Measurements from ENCODE around the gene TNRC6B.
"Not testable (repeated sequence)": the region's sequence is repeated elsewhere in the genome, so short reads cannot be mapped to it uniquely, and the experiment has no call there.

Gene TNRC6B

GRCh38 chr22:40183029-40183581, 5.4 kb downstream of the TNRC6B start:
- DNase-seq (ENCODE audit: low spot score) = peak; percentile 38

- not testable (repeated sequence) for DNase-seq (ENCODE audit: low spot score)
Observed at GRCh38 chr22:40183603-40184002, 5.9 kb downstream of the TNRC6B start.

DNA sequence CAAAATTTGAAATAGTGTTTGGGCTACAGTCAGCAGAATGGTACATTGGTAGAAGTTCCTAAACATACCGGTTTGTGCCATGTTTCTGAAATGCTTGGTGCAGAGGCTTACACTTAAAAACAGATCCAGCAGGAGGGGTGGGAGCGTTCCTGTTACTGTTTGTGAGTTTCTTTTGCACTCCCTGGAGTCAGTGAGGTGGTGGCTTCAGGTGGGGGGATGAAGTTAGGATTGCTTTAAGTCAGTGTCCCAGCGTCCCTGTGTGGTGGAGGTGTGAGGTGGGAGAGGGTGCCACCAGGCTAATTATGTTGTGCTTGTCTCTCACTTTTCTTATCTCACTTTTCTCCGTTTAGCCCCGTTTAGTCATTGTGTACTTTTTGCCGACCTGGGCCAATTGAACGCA, 9.7 kb downstream of the TNRC6B start:
- DNase-seq (ENCODE audit: low spot score) = no peak

DNA sequence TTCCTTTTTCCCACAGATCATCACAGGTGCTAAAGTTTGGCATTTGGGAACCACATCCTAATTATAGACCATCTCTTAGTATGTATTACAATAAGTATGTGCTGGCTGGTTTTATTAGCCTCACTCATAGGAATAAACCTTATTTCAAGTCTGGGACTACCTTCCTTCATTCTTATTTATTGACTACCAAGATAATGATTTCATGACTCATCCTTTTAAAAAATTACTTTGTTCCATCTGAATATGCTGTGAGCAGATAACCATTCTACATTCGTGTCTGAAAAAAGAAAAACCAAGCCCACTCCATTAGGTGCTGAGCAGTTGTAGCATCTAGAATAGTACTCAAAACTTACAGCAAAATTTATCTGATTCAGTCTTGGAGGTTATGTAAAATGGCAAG, 12.3 kb downstream of the TNRC6B start:
- no peak for DNase-seq (ENCODE audit: low spot score)

DNA sequence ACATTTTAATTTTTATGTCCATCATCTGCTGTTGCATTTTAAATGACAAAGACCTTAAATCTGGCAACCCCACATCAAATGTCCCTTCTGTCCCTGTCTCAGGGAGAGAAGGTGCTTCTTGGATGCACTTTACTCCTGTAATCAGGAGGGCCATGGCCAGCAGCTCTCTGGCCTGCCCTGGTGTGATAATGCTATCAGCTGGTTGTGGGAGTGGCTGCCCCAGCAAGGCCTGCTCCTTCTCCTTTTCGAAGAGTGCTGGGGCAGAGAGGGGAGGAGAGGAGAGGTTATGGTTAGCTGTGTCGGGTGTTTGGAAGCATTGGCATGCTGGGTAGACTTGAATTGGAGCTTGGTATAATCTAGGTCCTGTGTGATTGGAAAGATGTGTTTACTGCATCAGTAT, 12.8 kb downstream of the TNRC6B start:
- DNase-seq (ENCODE audit: low spot score) = no peak

DNA sequence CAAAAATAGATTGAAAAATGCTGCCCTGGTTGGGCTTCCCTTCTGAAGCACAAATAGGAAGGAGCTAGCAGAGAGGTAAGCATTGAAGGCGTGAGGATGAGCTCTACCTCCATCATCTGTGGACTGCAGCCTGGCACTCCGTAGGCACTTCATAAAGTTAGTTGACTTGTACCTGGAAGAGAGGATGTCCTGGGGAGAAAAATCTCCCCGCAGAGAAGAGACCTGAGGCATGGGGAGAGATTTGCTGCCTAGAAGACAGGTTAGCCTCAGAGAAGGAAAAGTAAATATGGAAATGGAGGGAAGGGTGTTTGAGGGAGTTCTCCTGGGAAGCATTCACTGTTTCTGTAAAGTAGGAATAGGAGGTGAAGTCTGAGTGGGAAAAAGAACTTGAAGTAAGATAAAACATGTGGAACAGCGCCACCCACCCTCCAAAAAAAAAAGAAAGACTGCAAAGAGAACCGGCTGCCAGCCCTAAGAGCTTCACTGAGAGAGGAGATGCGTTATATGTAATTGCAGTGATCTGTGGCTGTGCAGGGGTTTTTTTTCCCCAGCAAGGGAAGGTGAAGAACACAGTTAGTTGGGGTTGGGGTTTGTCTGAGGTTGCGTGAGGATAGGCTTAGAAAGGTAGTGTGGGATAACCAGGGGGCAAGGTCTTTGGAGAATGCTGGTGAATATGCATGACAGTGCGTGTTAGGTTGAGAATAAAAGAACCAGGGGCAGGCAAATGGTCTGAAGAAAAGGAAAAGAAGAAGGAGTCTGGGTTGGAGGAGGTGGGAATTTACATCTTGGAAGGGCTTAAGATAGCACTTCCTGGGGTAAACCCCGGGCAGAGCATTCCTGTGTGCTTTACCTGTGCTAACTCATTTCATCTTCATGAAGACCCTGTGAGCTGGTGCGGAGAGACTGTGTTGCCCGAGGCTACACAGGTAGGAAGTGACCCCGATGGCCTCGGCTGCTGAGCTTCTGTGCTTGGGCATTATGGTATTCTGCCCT, 16.0 kb downstream of the TNRC6B start:
- DNase-seq (ENCODE audit: low spot score) = no peak

DNA sequence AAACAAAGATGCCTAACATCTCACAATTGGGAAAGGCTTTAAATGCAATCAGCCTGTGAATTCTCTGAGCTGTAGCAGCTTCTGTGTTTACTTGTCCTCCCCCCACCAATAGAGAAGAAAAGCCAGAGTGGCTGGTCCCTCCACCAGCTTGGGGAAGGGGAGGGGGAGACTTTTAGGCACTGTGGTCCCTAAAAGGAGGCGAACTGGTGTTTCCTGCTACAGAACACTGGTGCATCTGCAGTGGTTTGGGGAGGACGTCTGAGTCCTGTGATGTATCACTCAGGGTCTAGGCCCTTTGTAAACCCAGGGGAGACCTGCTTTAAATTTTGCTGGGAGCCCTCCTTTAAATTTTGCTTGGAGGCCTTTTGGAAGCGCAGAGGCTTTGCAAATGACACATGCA, 16.9 kb downstream of the TNRC6B start:
- no peak for DNase-seq (ENCODE audit: low spot score)

DNA sequence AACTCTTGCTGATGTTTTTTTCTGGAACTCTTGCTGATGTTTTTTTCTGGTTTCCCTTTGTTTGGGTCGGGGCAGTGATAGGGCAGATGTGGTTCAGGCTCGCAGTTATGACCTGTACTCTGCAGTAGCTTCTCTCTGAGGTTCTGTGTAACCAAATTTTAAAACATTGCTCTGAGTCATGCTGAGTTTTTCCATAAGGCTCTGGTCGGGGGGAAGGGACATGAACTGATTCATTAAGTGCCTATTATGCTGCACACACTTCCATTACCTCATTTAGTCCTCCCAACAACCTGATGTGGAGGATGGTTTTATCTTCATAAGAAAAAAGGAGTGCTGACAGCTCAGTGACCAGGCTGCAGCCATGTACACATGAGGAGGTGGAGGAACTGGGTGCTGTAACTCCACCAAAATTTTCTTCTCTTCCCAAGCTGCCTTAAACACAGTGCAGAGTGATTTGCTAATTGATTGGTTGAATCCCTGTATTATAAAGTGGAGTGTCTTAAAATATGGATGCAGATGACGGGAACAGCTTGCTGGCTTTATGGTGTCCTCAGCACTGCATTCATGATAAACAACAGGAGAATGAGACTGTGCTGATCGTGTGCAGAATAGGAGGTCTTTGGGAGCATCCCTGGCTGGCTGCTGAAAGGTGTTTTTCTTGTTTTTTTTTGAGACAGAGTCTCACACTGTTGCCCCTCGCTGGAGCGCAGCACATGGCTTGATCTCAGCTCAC, 19.1 kb downstream of the TNRC6B start:
- DNase-seq (ENCODE audit: low spot score) = no peak

- DNase-seq (ENCODE audit: low spot score) = not testable (repeated sequence)
Observed at GRCh38 chr22:40197421-40197820, 19.7 kb downstream of the TNRC6B start.

GRCh38 chr22:40198733-40199132, 21.0 kb downstream of the TNRC6B start:
- no peak for DNase-seq (ENCODE audit: low spot score)

- DNase-seq (ENCODE audit: low spot score) = no peak
Observed at GRCh38 chr22:40199223-40199622, 21.5 kb downstream of the TNRC6B start.

DNA sequence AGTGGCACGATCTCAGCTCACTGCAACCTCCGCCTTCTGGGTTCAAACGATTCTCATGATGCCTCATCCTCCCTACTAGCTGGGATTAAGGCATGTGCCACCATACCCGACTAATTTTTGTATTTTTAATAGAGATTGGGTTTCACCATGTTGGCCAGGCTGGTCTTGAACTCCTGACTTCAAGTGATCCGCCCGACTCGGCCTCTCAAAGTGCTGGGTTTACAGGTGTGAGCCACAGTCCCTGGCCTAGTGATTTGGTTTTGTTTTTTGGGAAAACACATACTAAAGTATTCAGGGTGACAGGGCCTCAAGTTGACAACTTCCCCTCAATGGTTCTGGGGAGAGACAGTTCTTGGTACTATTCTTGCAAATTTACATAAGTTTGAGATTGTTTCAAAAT, 22.1 kb downstream of the TNRC6B start:
- DNase-seq (ENCODE audit: low spot score) = no peak

GRCh38 chr22:40200795-40201530, 23.2 kb downstream of the TNRC6B start:
- DNase-seq (ENCODE audit: low spot score) = no peak

DNA sequence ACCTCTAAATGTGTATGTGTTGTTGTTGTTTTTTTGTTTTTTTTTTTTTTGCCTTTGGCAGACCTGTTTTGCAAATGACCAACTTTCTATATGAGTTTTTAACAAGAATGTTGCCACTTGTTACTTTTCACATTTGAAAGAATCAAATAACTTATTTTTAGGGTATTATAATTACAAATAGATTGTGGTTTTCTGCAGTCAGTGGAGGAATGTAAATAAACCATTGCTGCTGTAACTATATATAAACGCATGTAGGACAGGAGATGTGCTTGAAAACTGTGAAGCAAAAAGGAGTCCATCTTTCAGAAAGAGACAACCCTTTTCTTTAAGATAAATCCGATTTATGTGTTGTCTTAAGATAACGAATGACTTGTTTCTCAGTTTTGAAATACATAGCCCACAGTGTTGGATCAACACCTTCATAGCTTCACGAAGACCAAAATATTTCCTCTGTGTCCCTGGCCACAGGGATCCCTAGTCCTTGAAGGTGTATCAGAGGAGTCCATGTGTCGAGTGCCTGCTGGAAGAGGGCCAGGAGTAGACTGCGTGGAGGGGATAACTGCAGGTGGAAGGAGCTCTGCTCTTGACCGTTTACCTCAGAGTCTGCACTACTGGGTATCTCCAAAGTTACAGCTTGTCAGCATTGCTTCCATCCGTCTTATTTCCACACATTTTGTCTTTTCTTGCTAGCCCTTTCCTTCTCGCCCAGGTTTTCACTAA, 24.7 kb downstream of the TNRC6B start:
- DNase-seq (ENCODE audit: low spot score) = no peak

- peak; percentile 64 for DNase-seq (ENCODE audit: low spot score)
Observed at GRCh38 chr22:40203572-40203971, 25.8 kb downstream of the TNRC6B start.

DNA sequence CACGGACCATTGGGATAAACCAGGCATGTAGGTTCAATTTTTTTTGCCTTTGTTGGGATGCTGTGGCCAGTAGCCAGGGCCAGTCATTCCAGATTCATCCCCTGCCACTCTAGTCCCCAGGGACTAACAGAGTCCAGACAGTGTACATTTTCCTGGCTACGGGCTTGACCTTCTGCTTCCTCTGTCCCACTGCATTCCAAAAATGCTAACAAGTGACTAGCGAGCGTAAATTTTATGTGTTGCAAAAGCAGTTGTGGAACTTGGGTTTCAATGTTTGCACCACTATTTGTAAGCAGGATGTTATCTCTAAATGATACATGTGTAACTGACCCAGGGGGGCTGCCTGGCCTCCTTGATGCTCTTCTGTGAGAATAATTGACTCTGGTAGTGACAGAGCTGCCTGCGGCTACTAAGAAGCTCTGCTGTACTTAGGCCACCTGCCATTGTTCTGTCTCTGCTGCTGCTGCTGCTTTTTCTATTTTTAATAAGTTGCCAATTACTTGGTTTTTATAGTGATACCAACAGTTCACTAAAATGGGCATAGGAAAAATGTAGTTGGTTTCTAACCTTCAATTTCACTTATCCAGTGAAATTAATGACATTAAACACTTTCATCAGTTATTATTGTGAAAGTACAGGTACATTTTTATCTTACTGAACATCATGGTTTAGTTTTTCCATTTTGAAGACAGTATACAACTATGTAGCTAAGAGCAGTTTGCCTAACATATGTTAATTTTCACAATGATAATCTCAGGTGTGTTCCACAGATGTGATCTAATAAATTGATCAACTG, 26.8 kb downstream of the TNRC6B start:
- no peak for DNase-seq (ENCODE audit: low spot score)

DNA sequence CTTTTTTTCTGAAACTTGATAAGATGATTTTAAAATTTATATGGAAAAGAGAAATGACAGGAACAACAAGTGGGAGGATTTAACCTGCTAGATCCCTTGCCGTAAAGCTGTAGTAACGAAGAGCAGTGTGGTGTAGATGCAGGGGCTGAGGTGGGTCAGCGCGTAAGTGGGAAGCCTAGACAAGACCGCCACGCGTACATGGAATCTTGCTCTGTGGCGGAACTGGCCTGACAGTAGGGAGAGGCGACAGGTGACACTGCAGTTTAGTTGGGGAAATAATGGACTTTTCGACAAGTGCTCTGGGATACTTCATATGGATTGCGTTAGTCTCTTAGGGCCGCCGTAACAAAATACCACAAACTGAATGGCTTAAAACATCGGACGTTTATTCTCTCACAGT, 28.8 kb downstream of the TNRC6B start:
- no peak for DNase-seq (ENCODE audit: low spot score)

- DNase-seq (ENCODE audit: low spot score) = no peak
Observed at GRCh38 chr22:40210818-40211217, 33.1 kb downstream of the TNRC6B start.

GRCh38 chr22:40211476-40212054, 33.8 kb downstream of the TNRC6B start:
- DNase-seq (ENCODE audit: low spot score) = no peak

DNA sequence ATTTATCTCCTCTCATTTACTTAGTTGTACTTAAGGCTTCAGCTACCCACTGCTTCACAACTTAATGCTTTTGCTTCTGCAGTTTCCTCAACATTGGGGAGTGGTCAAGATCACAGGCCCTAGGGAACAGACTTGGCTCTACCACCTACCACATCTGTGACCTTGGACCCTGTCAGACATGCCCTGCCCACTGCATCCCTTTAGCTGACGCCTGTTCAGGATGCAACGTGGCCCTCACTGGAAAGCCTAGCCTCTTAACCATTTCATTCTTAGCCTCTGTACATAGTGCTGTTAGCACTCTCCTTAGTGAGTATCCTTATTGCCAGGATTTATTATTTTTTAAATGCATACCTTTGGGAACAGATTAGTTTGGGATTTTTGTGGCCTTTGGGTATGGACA, 34.4 kb downstream of the TNRC6B start:
- DNase-seq (ENCODE audit: low spot score) = no peak

Measured in CD4-positive, alpha-beta T cell treated with Interleukin-6 at 100 ng/mL for 8 hours (primary cell).